HCT116 (cell line): ENCODE data around the gene PLP1.

Experiments used
- CEBPB ChIP-seq: IDR thresholded peaks from 2 replicates; pipeline ENCODE4 v1.6.1; 2012; ENCODE audit warnings: low read depth
- ELF1 ChIP-seq: IDR thresholded peaks from 2 replicates; pipeline ENCODE4 v1.6.1; 2012; ENCODE audit warnings: low read depth, borderline replicate concordance
- SP1 ChIP-seq: IDR thresholded peaks from 2 replicates; pipeline ENCODE4 v1.6.1; 2012; ENCODE audit warnings: low read depth
- YY1 ChIP-seq: IDR thresholded peaks from 2 replicates; pipeline ENCODE4 v1.6.1; 2011; ENCODE audit warnings: low read length, low read depth, moderate library complexity, mild to moderate bottlenecking; ENCODE audit not compliant: insufficient replicate concordance; ENCODE audit errors: extremely low read depth
- TF ChIP-seq, protein P1 (sequence below), 3 experiments: fragments of 200-600 bp in 1 of 3; sonication (generic) in 1 of 3; IDR thresholded peaks in 2 of 3; conservative IDR thresholded peaks in 1 of 3; 2 replicates each; pipeline ENCODE4 v1.5.1; 2012 to 2017; ENCODE audit warnings: low read depth in 2 of 3, low read length in 2 of 3, antibody characterized with exemption in 1 of 3, borderline replicate concordance in 1 of 3, control low read depth in 1 of 3, mild to moderate bottlenecking in 1 of 3, mixed read lengths in 1 of 3, mixed run types in 1 of 3, moderate library complexity in 1 of 3; ENCODE audit not compliant: insufficient read depth in 1 of 3
- TF ChIP-seq, protein P2 (sequence below): IDR thresholded peaks from 2 replicates; pipeline ENCODE4 v1.6.1; 2012

DNA sequence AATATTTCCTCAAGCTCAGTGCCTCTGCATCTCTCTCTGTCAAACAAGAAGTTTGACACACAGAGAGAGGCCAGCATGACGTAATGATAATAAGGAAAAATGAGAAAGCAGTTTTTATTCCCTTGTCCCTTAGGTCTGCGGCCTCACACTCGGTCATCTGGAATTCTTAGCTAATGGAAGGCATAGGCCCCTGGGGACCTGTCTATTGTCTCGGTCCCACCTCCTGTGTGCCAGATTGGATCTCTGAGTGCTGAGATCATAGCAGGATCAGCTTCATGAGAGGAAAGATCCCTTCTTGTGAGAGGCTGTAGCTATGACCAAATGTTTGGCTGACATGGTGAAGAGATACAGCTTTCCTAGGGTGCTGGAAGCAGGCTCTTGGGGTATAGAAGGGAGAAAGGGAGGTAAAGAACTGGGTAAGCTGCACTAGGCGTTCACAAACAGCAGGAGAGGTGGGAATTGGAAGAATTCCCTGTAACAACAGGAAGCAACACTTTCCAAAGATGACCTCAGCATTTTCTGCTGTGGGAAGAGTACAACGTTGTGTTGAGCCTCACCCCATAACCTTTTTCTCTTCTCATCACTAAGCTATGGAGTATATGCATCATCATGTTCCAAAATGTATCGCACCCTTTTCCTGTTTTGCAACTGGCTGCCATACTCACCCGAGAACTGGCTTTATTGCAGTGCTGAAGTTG lies 45.7 kb upstream of the PLP1 start:
- TF ChIP-seq ELF1 (no peak), YY1 (no peak), SP1 (no peak), CEBPB (no peak)
- TF ChIP-seq, protein P1, sequence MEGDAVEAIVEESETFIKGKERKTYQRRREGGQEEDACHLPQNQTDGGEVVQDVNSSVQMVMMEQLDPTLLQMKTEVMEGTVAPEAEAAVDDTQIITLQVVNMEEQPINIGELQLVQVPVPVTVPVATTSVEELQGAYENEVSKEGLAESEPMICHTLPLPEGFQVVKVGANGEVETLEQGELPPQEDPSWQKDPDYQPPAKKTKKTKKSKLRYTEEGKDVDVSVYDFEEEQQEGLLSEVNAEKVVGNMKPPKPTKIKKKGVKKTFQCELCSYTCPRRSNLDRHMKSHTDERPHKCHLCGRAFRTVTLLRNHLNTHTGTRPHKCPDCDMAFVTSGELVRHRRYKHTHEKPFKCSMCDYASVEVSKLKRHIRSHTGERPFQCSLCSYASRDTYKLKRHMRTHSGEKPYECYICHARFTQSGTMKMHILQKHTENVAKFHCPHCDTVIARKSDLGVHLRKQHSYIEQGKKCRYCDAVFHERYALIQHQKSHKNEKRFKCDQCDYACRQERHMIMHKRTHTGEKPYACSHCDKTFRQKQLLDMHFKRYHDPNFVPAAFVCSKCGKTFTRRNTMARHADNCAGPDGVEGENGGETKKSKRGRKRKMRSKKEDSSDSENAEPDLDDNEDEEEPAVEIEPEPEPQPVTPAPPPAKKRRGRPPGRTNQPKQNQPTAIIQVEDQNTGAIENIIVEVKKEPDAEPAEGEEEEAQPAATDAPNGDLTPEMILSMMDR (IDR thresholded peaks at IDR 0.05 in 2 of 3, conservative IDR thresholded peaks at IDR 0.05 in 1 of 3; ENCODE audit: borderline replicate concordance in 1 of 3, insufficient read depth in 1 of 3, low read depth in 2 of 3, low read length in 2 of 3), result no peak
- TF ChIP-seq, protein P2, sequence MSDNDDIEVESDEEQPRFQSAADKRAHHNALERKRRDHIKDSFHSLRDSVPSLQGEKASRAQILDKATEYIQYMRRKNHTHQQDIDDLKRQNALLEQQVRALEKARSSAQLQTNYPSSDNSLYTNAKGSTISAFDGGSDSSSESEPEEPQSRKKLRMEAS, result no peak
